Lower lobe of right lung (tissue), 2 donors: ENCODE results near the gene BAZ1B. TPM values are rescaled to one million over a fixed set of nuclear protein-coding genes. Genes with fewer than 3 reads are reported as not detected.

Experiments used
- ATAC-seq, 2 donors: fragments of 200-7000 bp; cut with Tn5 transposase; one replicate each; pipeline ENCODE4 v1.9.1; 2020 to 2022; ENCODE audit warnings: mild to moderate bottlenecking in 2 of 2, moderate library complexity in 2 of 2
- DNase-seq: peaks from one replicate; pipeline ENCODE4 v3.0.0-alpha.2; 2020
- H3K27ac ChIP-seq: fragments of 200-600 bp; one replicate; pipeline ENCODE4 v1.8.0; 2022
- H3K27me3 ChIP-seq: fragments of 200-600 bp; one replicate; pipeline ENCODE4 v1.8.0; 2022; ENCODE audit warnings: low read depth
- H3K36me3 ChIP-seq: fragments of 200-600 bp; one replicate; pipeline ENCODE4 v1.8.0; 2022; ENCODE audit warnings: mild to moderate bottlenecking
- H3K4me1 ChIP-seq: fragments of 200-600 bp; one replicate; pipeline ENCODE4 v1.8.0; 2022
- H3K4me3 ChIP-seq: fragments of 200-600 bp; one replicate; pipeline ENCODE4 v1.8.0; 2022; ENCODE audit warnings: mild to moderate bottlenecking
- H3K9me3 ChIP-seq: fragments of 200-600 bp; one replicate; pipeline ENCODE4 v1.8.0; 2022
- CTCF ChIP-seq: fragments of 200-600 bp; IDR thresholded peaks from one replicate; pipeline ENCODE4 v1.8.0; 2022; ENCODE audit warnings: antibody characterized with exemption, mild to moderate bottlenecking
- intact Hi-C: fragments of 100-400 bp; cut with DNase I; formaldehyde crosslinking; loops from one replicate; pipeline ENCODE4 v1.11.0; 2022
- total RNA-seq: library from RNA; stranded (reverse); fragmentation: NEBNext Ultra II Directional; extraction: Animal tissue kit (Norgen Biotek cat#: 25700); gene quantifications from one replicate; pipeline ENCODE4 v1.2.1, GENCODE V29; 2021
- donor health status: DM: no; HTN: yes; CAD: no; lungs with severe emphysema.

Gene BAZ1B
- total RNA-seq, 1 donor from 2014 or later: 56.0 TPM

GRCh38 chr7:73451780-73452398 lies 70.2 kb downstream of the BAZ1B start:
- H3K36me3 ChIP-seq: peaks cover 90% of the 10 kb centered on the region
- TF ChIP-seq CTCF: peak; percentile 98
- intact Hi-C loops: no loop called here

GRCh38 chr7:73449422-73449821 lies 72.7 kb downstream of the BAZ1B start:
- Histone ChIP-seq H3K27ac (no peak overlapping the region), H3K4me3 (no peak overlapping the region), H3K4me1 (peaks cover 28% of the 10 kb centered on the region), H3K27me3 (no peaks in the 10 kb centered on the region), H3K36me3 (peaks cover 91% of the 10 kb centered on the region), H3K9me3 (no peaks in the 10 kb centered on the region)
- DNase-seq (no peak), ATAC-seq (no peak)
- no peak for TF ChIP-seq CTCF
- intact Hi-C loops: no loop called here

More at GRCh38 chr7:73451780-73452398, 70.2 kb downstream of the BAZ1B start:
- Histone ChIP-seq H3K9me3 (no peaks in the 10 kb centered on the region), H3K27ac (no peak overlapping the region), H3K4me3 (no peak overlapping the region), H3K27me3 (no peaks in the 10 kb centered on the region), H3K4me1 (peaks cover 28% of the 10 kb centered on the region)
- ATAC-seq: peak; percentile 83 to 85
- no peak for DNase-seq

- DNase-seq: no peak
- Histone ChIP-seq H3K4me1 (peaks cover 33% of the 10 kb centered on the region), H3K4me3 (no peak overlapping the region), H3K9me3 (no peaks in the 10 kb centered on the region), H3K36me3 (peaks cover 91% of the 10 kb centered on the region), H3K27me3 (no peaks in the 10 kb centered on the region), H3K27ac (no peak overlapping the region)
- ATAC-seq: no peak
- TF ChIP-seq CTCF: no peak
- intact Hi-C loops: no loop called here
These were observed 73.5 kb downstream of the BAZ1B start for GRCh38 chr7:73448609-73449008.

- H3K4me3 ChIP-seq: no peak overlapping the region
- intact Hi-C loops: no loop called here
These were observed 74.9 kb downstream of the BAZ1B start for GRCh38 chr7:73447121-73447733.

GRCh38 chr7:73446682-73447081 lies 75.4 kb downstream of the BAZ1B start:
- no peak for ATAC-seq
- TF ChIP-seq CTCF: no peak
- peaks cover 97% of the 10 kb centered on the region for H3K36me3 ChIP-seq
- DNase-seq: no peak
- H3K27ac ChIP-seq: no peak overlapping the region
- intact Hi-C loops: no loop called here
- no peaks in the 10 kb centered on the region for H3K27me3 ChIP-seq
- H3K9me3 ChIP-seq: no peaks in the 10 kb centered on the region
- no peak overlapping the region for H3K4me3 ChIP-seq
- H3K4me1 ChIP-seq: peaks cover 31% of the 10 kb centered on the region

More at GRCh38 chr7:73447121-73447733, 74.9 kb downstream of the BAZ1B start:
- no peaks in the 10 kb centered on the region for H3K27me3 ChIP-seq
- H3K4me1 ChIP-seq: peaks cover 31% of the 10 kb centered on the region
- DNase-seq: no peak
- peaks cover 95% of the 10 kb centered on the region for H3K36me3 ChIP-seq
- H3K27ac ChIP-seq: no peak overlapping the region
- no peaks in the 10 kb centered on the region for H3K9me3 ChIP-seq
- TF ChIP-seq CTCF: no peak
- ATAC-seq: no peak
